ENCODE data around the gene TMEM86A.

- no peak for TF ChIP-seq CTCF (conservative IDR thresholded peaks at IDR 0.05)
- no peak for TF ChIP-seq ZFX (IDR thresholded peaks at IDR 0.05)
Measured at GRCh38 chr11:18696638-18697225, 1.8 kb upstream of the TMEM86A start.

Measured in C4-2B (cell line).